Tibial artery (tissue), 4 donors: ENCODE results near the gene MBTD1.

ENCODE experiments used
- DNase-seq, 2 donors: peaks; one replicate each; pipeline ENCODE4 v3.0.0-alpha.2; 2019
- H3K27ac ChIP-seq, 2 donors: fragments of 200-600 bp; sonication (generic) in 1 of 2; 1 replicate in 1 of 2; 2 replicates in 1 of 2; pipeline ENCODE4 v1.5.1; 2018 to 2019; ENCODE audit warnings: mild to moderate bottlenecking in 1 of 2
- H3K27me3 ChIP-seq, 2 donors: fragments of 200-600 bp; sonication (generic) in 1 of 2; one replicate each; pipeline versions ENCODE4 v1.5.1 to v1.6.0; 2016 to 2019
- H3K36me3 ChIP-seq, 3 donors: fragments of 200-600 bp; sonication (generic) in 2 of 3; one replicate each; pipeline ENCODE4 v1.5.1; 2016 to 2019; ENCODE audit warnings: mild to moderate bottlenecking in 2 of 3
- H3K4me1 ChIP-seq, 4 donors: fragments of 200-600 bp; sonication (generic) in 2 of 4; 1 replicate in 3 of 4; 2 replicates in 1 of 4; pipeline ENCODE4 v1.5.1; 2016 to 2019
- H3K4me3 ChIP-seq, 2 donors: fragments of 200-600 bp; sonication (generic) in 1 of 2; 1 replicate in 1 of 2; 2 replicates in 1 of 2; pipeline ENCODE4 v1.5.1; 2018 to 2019; ENCODE audit warnings: mild to moderate bottlenecking in 2 of 2
- H3K9me3 ChIP-seq, 3 donors: fragments of 200-600 bp; sonication (generic) in 1 of 3; one replicate each; pipeline ENCODE4 v1.5.1; 2016 to 2019
- intact Hi-C: fragments of 100-400 bp; cut with DNase I; formaldehyde crosslinking; loops from one replicate; pipeline ENCODE4 v1.15.0; 2023; ENCODE audit warnings: low total_unique reads
- TF ChIP-seq, protein P1 (sequence below), 2 experiments: fragments of 200-600 bp in 1 of 2; fragments of 450-650 bp in 1 of 2; IDR thresholded peaks; one replicate each; pipeline ENCODE4 v1.5.1; 2017 to 2019; ENCODE audit warnings: antibody characterized with exemption in 2 of 2, mild to moderate bottlenecking in 1 of 2, moderate library complexity in 1 of 2

MBTD1 gene

DNA sequence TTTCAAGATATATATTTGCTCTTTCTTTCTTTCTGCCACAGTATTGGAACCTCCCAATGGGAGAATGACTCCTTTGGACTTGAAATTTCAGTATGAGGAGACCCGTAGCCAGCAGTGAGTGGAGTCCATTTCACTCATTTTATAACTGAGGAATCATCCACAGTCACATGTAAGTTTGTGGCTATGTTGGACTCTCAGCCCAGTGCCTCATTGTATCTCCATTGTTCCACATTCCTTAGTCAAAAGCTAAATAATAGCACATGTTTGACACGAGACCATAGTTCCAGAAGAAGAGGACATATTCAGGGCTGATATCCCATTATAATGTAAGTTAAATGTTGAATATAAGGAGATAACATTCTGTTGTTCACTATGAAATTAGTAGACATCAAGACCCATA, 126.5 kb downstream of the MBTD1 start:
- no peaks in the 10 kb centered on the region for H3K9me3 ChIP-seq
- H3K27ac ChIP-seq: no peak overlapping the region
- H3K4me1 ChIP-seq: no peaks in the 10 kb centered on the region
- DNase-seq: no peak
- H3K4me3 ChIP-seq: no peak overlapping the region
- intact Hi-C loops: no loop called here
- no peaks in the 10 kb centered on the region for H3K36me3 ChIP-seq
- TF ChIP-seq, protein P1, sequence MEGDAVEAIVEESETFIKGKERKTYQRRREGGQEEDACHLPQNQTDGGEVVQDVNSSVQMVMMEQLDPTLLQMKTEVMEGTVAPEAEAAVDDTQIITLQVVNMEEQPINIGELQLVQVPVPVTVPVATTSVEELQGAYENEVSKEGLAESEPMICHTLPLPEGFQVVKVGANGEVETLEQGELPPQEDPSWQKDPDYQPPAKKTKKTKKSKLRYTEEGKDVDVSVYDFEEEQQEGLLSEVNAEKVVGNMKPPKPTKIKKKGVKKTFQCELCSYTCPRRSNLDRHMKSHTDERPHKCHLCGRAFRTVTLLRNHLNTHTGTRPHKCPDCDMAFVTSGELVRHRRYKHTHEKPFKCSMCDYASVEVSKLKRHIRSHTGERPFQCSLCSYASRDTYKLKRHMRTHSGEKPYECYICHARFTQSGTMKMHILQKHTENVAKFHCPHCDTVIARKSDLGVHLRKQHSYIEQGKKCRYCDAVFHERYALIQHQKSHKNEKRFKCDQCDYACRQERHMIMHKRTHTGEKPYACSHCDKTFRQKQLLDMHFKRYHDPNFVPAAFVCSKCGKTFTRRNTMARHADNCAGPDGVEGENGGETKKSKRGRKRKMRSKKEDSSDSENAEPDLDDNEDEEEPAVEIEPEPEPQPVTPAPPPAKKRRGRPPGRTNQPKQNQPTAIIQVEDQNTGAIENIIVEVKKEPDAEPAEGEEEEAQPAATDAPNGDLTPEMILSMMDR (IDR thresholded peaks at IDR 0.05): no peak
- H3K27me3 ChIP-seq: no peaks in the 10 kb centered on the region

DNA sequence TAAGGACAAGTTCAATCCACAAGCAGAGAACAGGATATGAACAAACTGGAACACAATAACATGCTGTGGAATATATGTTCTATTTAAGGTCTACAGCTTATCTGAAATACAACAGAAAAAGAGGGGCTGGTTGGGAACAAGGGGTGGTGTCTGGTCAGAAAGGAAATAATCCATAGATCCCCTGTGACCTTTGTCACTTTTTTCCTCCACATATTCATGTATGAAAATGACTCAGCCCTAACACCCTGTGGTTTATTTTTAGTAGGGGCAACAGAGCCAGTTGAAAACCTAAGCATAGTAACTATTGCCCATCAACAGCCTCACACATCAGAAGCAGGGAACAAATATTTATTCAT, 126.9 kb downstream of the MBTD1 start:
- intact Hi-C loops: no loop called here
- DNase-seq: no peak
- Histone ChIP-seq H3K27me3 (no peaks in the 10 kb centered on the region), H3K4me1 (no peaks in the 10 kb centered on the region), H3K27ac (no peak overlapping the region), H3K4me3 (no peak overlapping the region), H3K9me3 (no peaks in the 10 kb centered on the region), H3K36me3 (no peaks in the 10 kb centered on the region)
- TF ChIP-seq, protein P1 (IDR thresholded peaks at IDR 0.05): no peak

DNA sequence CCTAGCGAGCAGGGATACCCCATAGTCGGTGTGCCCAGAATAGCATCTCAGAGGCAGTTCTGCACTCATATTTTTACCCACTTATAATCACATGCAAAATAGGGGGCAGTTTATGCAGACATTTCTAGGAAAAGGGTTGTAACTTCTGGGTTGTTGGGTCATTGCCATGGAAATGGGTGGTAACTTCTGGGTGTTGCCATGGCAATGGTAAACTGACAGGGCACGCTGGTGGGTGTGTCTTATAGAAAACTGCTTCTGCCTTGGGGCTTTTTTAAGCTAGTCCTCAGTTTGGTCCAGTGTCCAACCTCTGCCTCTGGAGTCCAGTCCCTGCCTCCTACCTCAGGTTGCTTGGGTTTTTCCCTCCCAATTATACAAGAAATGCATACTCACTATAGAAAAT, 131.8 kb downstream of the MBTD1 start:
- no peak overlapping the region for H3K27ac ChIP-seq
- DNase-seq: no peak
- intact Hi-C loops: no loop called here
- H3K4me3 ChIP-seq: no peak overlapping the region
- no peaks in the 10 kb centered on the region for H3K9me3 ChIP-seq
- no peaks in the 10 kb centered on the region for H3K27me3 ChIP-seq
- H3K4me1 ChIP-seq: no peaks in the 10 kb centered on the region
- TF ChIP-seq, protein P1 (IDR thresholded peaks at IDR 0.05): no peak
- no peaks in the 10 kb centered on the region for H3K36me3 ChIP-seq
